Measurements from ENCODE around the gene OSBPL10. TPM values are rescaled to one million over a fixed set of nuclear protein-coding genes. Genes with fewer than 3 reads are reported as not detected.

Gene OSBPL10
- total RNA-seq, 1 donor from 2014 or later = 18.8 TPM

DNA sequence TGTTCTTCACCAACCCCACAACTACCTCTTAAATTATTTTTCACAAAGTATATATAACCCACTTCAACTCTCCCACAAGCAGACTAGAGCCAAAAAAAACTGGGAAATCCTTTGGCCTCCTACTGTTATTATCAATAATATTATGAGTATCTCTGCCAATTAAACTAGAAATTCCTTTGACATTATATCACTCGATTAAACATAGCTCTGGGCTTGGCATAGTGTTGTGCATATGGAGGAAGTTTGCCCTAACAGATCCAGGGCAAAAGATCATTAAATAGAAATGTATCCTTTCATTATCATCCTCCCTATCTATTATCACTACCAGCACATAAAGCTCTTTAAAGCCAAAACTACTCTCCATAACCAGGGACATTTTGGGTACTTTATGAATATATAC lies 74.9 kb downstream of the OSBPL10 start:
- Histone ChIP-seq H3K27me3 (ENCODE audit: low read depth) (no peaks in the 10 kb centered on the region), H3K9me3 (no peaks in the 10 kb centered on the region), H3K4me1 (peaks cover 16% of the 10 kb centered on the region), H3K4me3 (no peak overlapping the region), H3K27ac (no peak overlapping the region), H3K36me3 (no peaks in the 10 kb centered on the region)
- DNase-seq (no peak), ATAC-seq (no peak)
- intact Hi-C loops (cut with DNase I) = no loop called here
- TF ChIP-seq, protein P1, sequence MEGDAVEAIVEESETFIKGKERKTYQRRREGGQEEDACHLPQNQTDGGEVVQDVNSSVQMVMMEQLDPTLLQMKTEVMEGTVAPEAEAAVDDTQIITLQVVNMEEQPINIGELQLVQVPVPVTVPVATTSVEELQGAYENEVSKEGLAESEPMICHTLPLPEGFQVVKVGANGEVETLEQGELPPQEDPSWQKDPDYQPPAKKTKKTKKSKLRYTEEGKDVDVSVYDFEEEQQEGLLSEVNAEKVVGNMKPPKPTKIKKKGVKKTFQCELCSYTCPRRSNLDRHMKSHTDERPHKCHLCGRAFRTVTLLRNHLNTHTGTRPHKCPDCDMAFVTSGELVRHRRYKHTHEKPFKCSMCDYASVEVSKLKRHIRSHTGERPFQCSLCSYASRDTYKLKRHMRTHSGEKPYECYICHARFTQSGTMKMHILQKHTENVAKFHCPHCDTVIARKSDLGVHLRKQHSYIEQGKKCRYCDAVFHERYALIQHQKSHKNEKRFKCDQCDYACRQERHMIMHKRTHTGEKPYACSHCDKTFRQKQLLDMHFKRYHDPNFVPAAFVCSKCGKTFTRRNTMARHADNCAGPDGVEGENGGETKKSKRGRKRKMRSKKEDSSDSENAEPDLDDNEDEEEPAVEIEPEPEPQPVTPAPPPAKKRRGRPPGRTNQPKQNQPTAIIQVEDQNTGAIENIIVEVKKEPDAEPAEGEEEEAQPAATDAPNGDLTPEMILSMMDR (IDR thresholded peaks at IDR 0.05) = no peak

DNA sequence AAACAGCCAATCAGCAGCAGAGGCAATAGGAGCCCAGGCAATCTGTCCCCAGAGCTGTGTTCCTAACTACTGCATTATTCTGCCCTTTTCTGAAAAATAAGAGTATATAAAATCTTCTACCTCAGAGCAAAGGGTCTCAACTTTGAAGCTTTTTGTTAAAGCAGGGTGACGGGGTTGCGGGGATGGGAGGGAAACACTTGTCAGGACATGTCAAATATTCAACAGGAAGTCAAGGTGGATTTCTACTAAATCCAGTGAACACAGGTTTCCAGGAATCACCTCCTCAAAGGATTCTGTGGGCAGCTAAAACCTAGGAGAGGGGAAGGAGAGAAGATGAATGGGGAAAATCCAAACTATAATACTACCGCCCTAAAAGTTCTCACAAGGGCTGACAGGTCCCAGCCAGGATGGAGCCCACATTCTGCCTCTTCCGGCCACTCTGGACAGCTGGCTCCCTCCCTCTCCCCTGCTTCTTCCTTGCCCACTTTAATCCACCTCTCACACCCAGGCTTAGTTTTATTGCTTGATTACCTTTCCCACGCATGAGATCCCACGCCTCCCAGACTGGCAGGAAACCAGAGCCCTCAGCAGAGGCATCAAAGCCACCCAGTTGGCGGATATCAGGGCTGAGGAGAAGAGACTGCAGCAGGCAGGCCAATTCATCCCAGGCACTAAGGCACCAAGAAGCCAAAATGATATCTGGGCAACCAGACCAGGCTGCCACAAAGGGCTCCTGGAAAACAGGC lies 77.2 kb downstream of the OSBPL10 start:
- peaks cover 13% of the 10 kb centered on the region for H3K4me1 ChIP-seq
- DNase-seq (no peak), ATAC-seq (no peak)
- no peaks in the 10 kb centered on the region for H3K27me3 ChIP-seq (ENCODE audit: low read depth)
- no peak overlapping the region for H3K27ac ChIP-seq
- TF ChIP-seq, protein P1 (IDR thresholded peaks at IDR 0.05) = no peak
- H3K4me3 ChIP-seq = no peak overlapping the region
- intact Hi-C loops (cut with DNase I) = no loop called here
- H3K9me3 ChIP-seq = no peaks in the 10 kb centered on the region
- H3K36me3 ChIP-seq = no peaks in the 10 kb centered on the region

DNA sequence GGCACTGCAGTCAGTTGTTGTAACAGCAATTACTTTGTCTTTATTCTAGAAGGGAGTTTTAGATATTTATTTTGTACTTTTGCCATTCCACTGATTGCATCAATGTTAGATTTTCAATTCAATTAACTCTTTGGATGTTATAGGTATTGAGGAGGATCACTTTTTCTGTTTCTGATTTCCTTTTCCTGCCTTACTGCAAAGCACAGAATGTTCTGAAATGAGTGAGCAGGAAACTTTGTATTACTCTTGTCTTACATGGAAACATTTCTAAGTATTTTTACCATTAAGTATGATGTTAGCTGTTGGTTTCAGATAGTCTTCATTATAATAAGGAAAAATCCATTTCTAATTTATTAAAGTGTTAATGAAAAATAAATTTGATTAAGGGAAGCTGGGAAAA lies 80.5 kb downstream of the OSBPL10 start:
- Histone ChIP-seq H3K27ac (no peak overlapping the region), H3K4me1 (peaks cover 3% of the 10 kb centered on the region), H3K4me3 (no peak overlapping the region), H3K27me3 (ENCODE audit: low read depth) (no peaks in the 10 kb centered on the region), H3K9me3 (no peaks in the 10 kb centered on the region), H3K36me3 (no peaks in the 10 kb centered on the region)
- ATAC-seq (no peak), DNase-seq (no peak)
- TF ChIP-seq, protein P1 (IDR thresholded peaks at IDR 0.05) = no peak
- intact Hi-C loops (cut with DNase I) = no loop called here

DNA sequence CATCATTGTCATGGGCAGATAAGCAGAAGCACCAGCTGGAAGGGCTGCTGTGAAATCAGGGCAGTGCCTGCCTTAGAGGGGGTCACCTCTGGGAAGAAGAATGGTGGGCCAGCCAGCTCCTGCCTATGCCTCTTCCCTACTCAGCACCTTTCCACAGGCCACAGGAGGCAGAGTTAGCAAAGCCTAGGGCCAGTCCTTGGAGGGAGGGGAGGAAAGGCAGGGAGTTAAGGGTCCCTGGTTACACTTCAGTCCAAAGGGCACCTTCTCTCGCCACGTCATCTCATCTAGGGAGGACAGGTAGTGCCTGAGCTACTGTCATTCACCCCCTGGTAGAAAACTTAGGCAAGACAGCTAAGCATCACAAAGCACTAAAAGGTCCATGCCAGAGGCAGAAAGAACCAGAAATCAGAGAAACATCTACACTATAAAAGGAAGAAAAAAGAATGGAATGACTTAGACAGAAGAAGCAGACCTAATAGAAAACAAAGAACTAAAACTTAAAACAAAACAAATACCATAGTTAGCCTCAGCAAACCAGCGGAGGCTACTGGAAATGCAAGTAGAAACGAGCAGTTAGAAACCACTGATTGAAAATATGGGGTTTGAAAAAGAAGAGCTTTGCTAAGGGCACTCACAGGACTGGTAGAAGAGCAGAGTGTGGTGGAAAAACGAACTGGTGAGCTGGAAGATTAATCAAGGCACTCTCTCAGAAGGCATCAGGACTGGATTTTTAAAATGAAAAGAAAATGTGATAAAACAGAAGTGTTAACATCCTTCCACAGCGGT lies 84.2 kb downstream of the OSBPL10 start:
- H3K27me3 ChIP-seq (ENCODE audit: low read depth) = no peaks in the 10 kb centered on the region
- TF ChIP-seq, protein P1 (IDR thresholded peaks at IDR 0.05) = no peak
- DNase-seq = no peak
- H3K4me1 ChIP-seq = peaks cover 11% of the 10 kb centered on the region
- H3K4me3 ChIP-seq = no peak overlapping the region
- ATAC-seq = peak in 1 of 2 donors; percentile 21
- H3K9me3 ChIP-seq = no peaks in the 10 kb centered on the region
- H3K27ac ChIP-seq = no peak overlapping the region
- H3K36me3 ChIP-seq = no peaks in the 10 kb centered on the region
- intact Hi-C loops (cut with DNase I) = no loop called here

DNA sequence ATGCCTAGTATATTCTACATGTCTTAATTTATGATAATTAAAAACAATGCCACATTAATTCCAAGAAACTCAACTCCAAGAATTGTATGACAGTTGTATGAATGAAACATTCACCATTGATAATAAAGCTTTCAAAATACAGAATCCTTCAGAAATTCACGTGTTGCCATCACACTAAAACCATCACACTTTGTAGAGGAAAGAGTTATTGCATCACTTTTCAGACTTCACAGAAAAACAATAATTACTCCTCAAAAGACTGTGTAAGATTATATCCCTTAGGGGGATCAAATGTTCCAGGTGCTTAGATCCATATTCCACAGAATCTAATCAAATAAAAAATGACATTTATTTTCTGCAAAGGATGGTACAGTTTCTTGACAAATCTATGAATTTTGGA lies 85.0 kb downstream of the OSBPL10 start:
- ATAC-seq (no peak), DNase-seq (no peak)
- Histone ChIP-seq H3K36me3 (no peaks in the 10 kb centered on the region), H3K4me3 (no peak overlapping the region), H3K27ac (no peak overlapping the region), H3K9me3 (no peaks in the 10 kb centered on the region), H3K4me1 (peaks cover 11% of the 10 kb centered on the region), H3K27me3 (ENCODE audit: low read depth) (no peaks in the 10 kb centered on the region)
- intact Hi-C loops (cut with DNase I) = no loop called here
- TF ChIP-seq, protein P1 (IDR thresholded peaks at IDR 0.05) = no peak

All from lower lobe of right lung (tissue), 2 donors.